ENCODE measurements around the gene RASEF.

DNA sequence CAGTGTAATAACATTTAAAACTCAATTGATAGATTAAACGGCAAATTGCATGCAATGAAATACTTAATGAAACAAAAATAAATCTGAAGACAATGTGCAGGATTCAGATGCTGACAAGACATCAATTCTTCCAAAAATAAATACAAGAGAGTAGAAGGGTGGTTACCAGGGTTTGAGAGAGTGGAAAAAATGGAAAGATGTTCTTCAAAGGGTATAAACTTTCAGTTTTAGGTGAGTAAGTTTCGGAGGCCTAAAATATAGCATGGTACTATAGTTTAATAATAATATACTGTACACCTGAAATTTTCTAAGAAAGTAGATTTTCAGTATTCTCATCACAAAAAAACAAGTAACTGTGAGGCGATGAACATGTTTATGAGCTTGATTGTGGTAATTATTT is 48.2 kb upstream of the RASEF start:
- TF ChIP-seq, protein P1, sequence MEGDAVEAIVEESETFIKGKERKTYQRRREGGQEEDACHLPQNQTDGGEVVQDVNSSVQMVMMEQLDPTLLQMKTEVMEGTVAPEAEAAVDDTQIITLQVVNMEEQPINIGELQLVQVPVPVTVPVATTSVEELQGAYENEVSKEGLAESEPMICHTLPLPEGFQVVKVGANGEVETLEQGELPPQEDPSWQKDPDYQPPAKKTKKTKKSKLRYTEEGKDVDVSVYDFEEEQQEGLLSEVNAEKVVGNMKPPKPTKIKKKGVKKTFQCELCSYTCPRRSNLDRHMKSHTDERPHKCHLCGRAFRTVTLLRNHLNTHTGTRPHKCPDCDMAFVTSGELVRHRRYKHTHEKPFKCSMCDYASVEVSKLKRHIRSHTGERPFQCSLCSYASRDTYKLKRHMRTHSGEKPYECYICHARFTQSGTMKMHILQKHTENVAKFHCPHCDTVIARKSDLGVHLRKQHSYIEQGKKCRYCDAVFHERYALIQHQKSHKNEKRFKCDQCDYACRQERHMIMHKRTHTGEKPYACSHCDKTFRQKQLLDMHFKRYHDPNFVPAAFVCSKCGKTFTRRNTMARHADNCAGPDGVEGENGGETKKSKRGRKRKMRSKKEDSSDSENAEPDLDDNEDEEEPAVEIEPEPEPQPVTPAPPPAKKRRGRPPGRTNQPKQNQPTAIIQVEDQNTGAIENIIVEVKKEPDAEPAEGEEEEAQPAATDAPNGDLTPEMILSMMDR (IDR thresholded peaks at IDR 0.05; ENCODE audit: low read length) = no peak
- TF ChIP-seq EZH2 (IDR thresholded peaks at IDR 0.05; ENCODE audit: borderline replicate concordance, low read length) = no peak

Measured in OCI-LY1 (cell line).